ENCODE results near the gene TEPSIN. TPM values are rescaled to one million over a fixed set of nuclear protein-coding genes. Genes with fewer than 3 reads are reported as not detected.

TEPSIN gene
- total and polyA plus RNA-seq, 7 donors = 6.9 to 42.8 (median 23.5) TPM

DNA sequence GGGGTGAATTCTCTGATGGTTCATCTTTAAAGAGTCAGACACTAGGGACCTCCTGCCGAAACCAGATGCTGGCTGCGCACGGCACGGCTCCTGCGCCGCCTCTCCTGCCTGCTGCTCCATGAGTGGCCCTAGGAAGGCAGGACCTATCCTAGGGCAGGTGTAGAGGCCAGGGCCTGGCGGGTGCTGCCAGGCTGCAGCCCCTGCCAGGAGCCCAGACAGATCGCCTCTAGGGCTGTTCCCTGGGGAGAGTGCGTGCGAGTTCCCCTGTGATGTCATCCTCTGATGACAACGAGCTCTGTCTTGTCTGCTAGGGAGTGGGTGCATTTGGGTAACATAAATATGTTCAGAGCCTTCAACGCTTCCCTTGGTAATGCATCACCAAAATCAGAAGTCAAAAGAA lies 32.4 kb upstream of the TEPSIN start:
- H3K4me1 ChIP-seq = peaks cover 0 to 2% (median 0%) of the 10 kb centered on the region in 4 donors
- no peaks in the 10 kb centered on the region for H3K9me3 ChIP-seq
- H3K4me3 ChIP-seq = no peak overlapping the region
- intact Hi-C loops (cut with DNase I) = no loop called here
- DNase-seq = no peak
- TF ChIP-seq POLR2A (IDR thresholded peaks at IDR 0.05) (no peak), POLR2AphosphoS5 (IDR thresholded peaks at IDR 0.05) (no peak)
- TF ChIP-seq, protein P1, sequence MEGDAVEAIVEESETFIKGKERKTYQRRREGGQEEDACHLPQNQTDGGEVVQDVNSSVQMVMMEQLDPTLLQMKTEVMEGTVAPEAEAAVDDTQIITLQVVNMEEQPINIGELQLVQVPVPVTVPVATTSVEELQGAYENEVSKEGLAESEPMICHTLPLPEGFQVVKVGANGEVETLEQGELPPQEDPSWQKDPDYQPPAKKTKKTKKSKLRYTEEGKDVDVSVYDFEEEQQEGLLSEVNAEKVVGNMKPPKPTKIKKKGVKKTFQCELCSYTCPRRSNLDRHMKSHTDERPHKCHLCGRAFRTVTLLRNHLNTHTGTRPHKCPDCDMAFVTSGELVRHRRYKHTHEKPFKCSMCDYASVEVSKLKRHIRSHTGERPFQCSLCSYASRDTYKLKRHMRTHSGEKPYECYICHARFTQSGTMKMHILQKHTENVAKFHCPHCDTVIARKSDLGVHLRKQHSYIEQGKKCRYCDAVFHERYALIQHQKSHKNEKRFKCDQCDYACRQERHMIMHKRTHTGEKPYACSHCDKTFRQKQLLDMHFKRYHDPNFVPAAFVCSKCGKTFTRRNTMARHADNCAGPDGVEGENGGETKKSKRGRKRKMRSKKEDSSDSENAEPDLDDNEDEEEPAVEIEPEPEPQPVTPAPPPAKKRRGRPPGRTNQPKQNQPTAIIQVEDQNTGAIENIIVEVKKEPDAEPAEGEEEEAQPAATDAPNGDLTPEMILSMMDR (IDR thresholded peaks at IDR 0.05) = no peak
- no peaks in the 10 kb centered on the region for H3K27me3 ChIP-seq
- 94 to 96% methylated on average over 12 of the region's 12 CpGs for WGBS, 2 donors
- peaks cover 10 to 71% (median 32%) of the 10 kb centered on the region in 4 donors for H3K36me3 ChIP-seq
- no peak overlapping the region for H3K27ac ChIP-seq

DNA sequence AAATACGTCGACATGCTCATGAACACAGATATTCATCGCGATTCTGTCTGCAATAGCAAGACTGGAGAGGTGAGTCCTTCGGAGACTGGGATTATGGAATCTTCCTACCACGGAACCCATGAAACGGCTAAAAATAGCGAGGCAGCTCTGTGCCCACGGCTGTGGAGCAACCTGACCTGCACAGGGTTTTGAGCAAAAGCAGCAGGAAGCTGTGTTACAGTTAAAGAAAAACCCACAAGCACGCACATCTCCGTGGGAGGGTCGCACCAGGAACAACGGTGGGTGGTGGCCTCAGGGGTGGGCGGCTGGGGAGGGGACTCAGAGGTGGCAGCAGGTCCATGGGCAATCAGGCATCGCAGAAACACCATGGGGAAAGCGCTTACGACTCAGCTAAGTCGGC lies 31.4 kb upstream of the TEPSIN start:
- TF ChIP-seq, protein P1 (IDR thresholded peaks at IDR 0.05) = no peak
- TF ChIP-seq POLR2AphosphoS5 (IDR thresholded peaks at IDR 0.05) (no peak), EP300 (IDR thresholded peaks at IDR 0.05) (no peak), POLR2A (IDR thresholded peaks at IDR 0.05) (no peak)
- Histone ChIP-seq H3K27me3 (no peaks in the 10 kb centered on the region), H3K36me3 (peaks cover 10 to 72% (median 31%) of the 10 kb centered on the region in 4 donors), H3K27ac (no peak overlapping the region), H3K4me3 (no peak overlapping the region), H3K4me1 (no peaks in the 10 kb centered on the region), H3K9me3 (no peaks in the 10 kb centered on the region)
- intact Hi-C loops (cut with DNase I) = no loop called here
- DNase-seq = no peak
- WGBS, 2 donors = 93 to 95% methylated on average over 18 of the region's 18 CpGs

DNA sequence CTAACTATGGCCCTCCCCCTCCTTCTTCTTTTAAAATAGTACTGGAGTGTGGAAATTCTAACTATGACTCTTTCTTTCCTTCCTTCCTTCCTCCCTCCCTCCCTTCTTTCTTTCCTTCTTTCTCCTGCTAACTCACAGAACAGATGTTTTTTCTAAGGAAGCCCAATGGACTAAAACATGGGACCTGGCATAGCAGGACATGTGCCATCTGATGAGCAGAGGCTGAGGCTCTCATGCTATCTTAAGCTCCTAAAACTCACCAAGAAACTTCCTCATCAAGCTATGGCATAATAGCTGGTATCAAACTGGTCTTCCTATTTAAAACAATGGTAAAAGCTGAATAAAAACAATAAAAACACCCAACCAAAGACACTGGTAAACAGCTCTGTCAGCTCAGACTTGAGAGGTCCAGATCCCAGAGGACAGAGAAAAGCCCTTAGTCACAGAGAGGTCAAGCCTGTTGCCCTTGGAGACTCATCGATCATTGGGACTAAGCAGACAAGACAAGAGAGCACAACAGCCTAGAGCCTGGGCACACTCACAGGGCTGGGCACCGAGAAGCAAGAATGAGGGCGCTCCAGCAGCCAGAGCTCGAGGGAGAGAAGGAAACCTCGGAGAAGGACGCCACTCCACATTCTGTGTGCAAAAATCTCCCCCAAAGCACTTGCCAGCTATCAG lies 28.7 kb upstream of the TEPSIN start:
- Histone ChIP-seq H3K27ac (no peak overlapping the region), H3K4me3 (no peak overlapping the region), H3K27me3 (no peaks in the 10 kb centered on the region), H3K36me3 (peaks cover 19 to 72% (median 31%) of the 10 kb centered on the region in 4 donors), H3K4me1 (no peaks in the 10 kb centered on the region), H3K9me3 (no peaks in the 10 kb centered on the region)
- TF ChIP-seq POLR2AphosphoS5 (IDR thresholded peaks at IDR 0.05) (no peak), EP300 (IDR thresholded peaks at IDR 0.05) (no peak), POLR2A (IDR thresholded peaks at IDR 0.05) (no peak)
- TF ChIP-seq, protein P1 (IDR thresholded peaks at IDR 0.05) = no peak
- DNase-seq = no peak
- 94 to 95% methylated on average over 6 of the region's 6 CpGs for WGBS, 2 donors
- intact Hi-C loops (cut with DNase I) = no loop called here

DNA sequence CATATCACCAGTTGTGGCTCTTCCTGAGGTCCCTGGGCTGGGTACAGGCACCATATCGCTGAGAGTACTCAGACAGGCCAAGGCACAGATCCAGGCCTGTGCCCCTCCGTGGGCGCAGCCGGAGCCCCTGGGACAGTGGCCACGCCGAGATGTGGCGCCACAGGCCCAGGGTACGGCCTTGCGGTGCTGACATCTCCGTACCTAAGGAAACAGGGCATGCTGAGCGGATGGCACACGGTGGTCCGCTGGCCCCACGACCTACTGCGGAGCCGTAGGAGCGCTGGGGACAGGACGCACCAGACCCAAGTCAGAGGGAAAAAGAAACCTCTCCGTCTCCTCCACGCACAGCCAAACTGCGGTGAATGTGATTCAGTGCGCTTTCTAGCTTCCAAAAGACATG lies 26.7 kb upstream of the TEPSIN start:
- Histone ChIP-seq H3K36me3 (peaks cover 19 to 75% (median 38%) of the 10 kb centered on the region in 4 donors), H3K27me3 (no peaks in the 10 kb centered on the region), H3K4me3 (no peak overlapping the region), H3K27ac (no peak overlapping the region), H3K4me1 (no peaks in the 10 kb centered on the region), H3K9me3 (no peaks in the 10 kb centered on the region)
- DNase-seq = no peak
- intact Hi-C loops (cut with DNase I) = no loop called here
- WGBS, 2 donors = 96 to 98% methylated on average over 22 of the region's 22 CpGs
- TF ChIP-seq POLR2A (IDR thresholded peaks at IDR 0.05) (no peak), EP300 (IDR thresholded peaks at IDR 0.05) (no peak), POLR2AphosphoS5 (IDR thresholded peaks at IDR 0.05) (no peak)
- TF ChIP-seq, protein P1 (IDR thresholded peaks at IDR 0.05) = no peak

DNA sequence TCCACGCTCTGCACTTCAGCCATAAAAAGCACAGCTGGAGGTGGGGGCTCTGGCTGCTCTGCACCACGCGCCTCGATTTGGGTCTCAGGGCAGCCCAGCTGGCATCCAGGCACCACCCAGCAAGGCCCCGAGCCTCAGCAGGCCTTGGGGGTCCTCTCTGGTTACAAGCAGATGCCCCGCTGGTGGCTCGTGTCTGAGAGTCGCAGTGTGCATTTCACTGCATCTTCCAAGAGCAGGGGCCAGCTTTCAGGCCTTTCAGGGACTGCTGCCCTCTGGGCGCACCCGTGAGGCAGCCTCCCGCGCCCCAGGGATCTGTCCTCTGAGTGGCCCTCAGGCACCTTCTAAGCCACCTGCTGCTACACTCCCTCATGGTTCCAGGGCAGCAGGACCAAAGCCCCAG lies 25.8 kb upstream of the TEPSIN start:
- DNase-seq = no peak
- WGBS, 2 donors = 95% methylated on average over 12 of the region's 12 CpGs
- Histone ChIP-seq H3K9me3 (no peaks in the 10 kb centered on the region), H3K27ac (no peak overlapping the region), H3K36me3 (peaks cover 18 to 75% (median 41%) of the 10 kb centered on the region in 4 donors), H3K4me1 (no peaks in the 10 kb centered on the region), H3K4me3 (no peak overlapping the region), H3K27me3 (no peaks in the 10 kb centered on the region)
- intact Hi-C loops (cut with DNase I) = no loop called here
- TF ChIP-seq POLR2A (IDR thresholded peaks at IDR 0.05) (no peak), POLR2AphosphoS5 (IDR thresholded peaks at IDR 0.05) (no peak)
